A549 (cell line): Measurements from ENCODE around the gene FANCF. TPM values are rescaled to one million over a fixed set of nuclear protein-coding genes. Genes with fewer than 3 reads are reported as not detected.

Experiments used
- ATAC-seq, 2 experiments: fragments of 200-7000 bp in 1 of 2; fragments of >200 bp in 1 of 2; cut with Nextera tagmentation in 1 of 2; cut with Tn5 transposase in 1 of 2; 3 replicates each; pipeline versions ENCODE4 v1.8.0 to v1.9.1; 2018 to 2020; ENCODE audit warnings: mild to moderate bottlenecking in 1 of 2, moderate library complexity in 1 of 2
- CTCF ChIA-PET: fragments of 300-600 bp; sonication (Branson Sonifier 250); formaldehyde crosslinking; extraction: SDS; loops from one replicate; lab custom pipeline; 2021; ENCODE audit warnings: antibody characterized with exemption, inconsistent platforms; lab: Yijun Ruan, JAX
- POLR2A ChIA-PET: fragments of 350-600 bp; formaldehyde crosslinking; extraction: SDS; loops from one replicate; lab custom pipeline; 2021; ENCODE audit warnings: antibody characterized with exemption, inconsistent platforms; lab: Yijun Ruan, JAX
- DNase-seq, 2 experiments: peaks; one replicate each; pipeline versions ENCODE4 v3.0.0 to v3.0.0-alpha.2; 2011 to 2016; ENCODE audit warnings: low read depth in 1 of 2, low spot score in 1 of 2
- FAIRE-seq: peaks from 2 replicates; lab custom pipeline; 2011; peaks lifted over from hg19 to GRCh38; lab: Jason Lieb, UNC
- H3K27ac ChIP-seq, 2 experiments: fragments of >200 bp; sonication (Bioruptor Twin); formaldehyde crosslinking; 3 replicates each; pipeline ENCODE4 v1.5.1; 2016 to 2017
- H3K4me1 ChIP-seq: fragments of >200 bp; sonication (Bioruptor Twin); formaldehyde crosslinking; 3 replicates; pipeline ENCODE4 v1.6.1; 2016
- H3K4me2 ChIP-seq: fragments of >200 bp; sonication (Bioruptor Twin); formaldehyde crosslinking; 3 replicates; pipeline ENCODE4 v1.6.1; 2016
- H3K4me3 ChIP-seq: fragments of >200 bp; sonication (Bioruptor Twin); formaldehyde crosslinking; 3 replicates; pipeline ENCODE4 v1.5.1; 2016
- H3K9me3 ChIP-seq: fragments of >200 bp; sonication (Bioruptor Twin); formaldehyde crosslinking; 3 replicates; pipeline ENCODE4 v1.6.1; 2016
- BCL3 ChIP-seq: fragments of >200 bp; sonication (Bioruptor Twin); formaldehyde crosslinking; IDR thresholded peaks from 3 replicates; pipeline ENCODE4 v1.6.1; 2016
- BHLHE40 ChIP-seq: IDR thresholded peaks from 2 replicates; pipeline ENCODE4 v1.6.1; 2012; ENCODE audit warnings: low read depth, low read length, inconsistent platforms
- CTCF ChIP-seq: fragments of >200 bp; sonication (Bioruptor Twin); formaldehyde crosslinking; IDR thresholded peaks from 3 replicates; pipeline ENCODE4 v1.5.1; 2016
- FOSL2 ChIP-seq, 2 experiments: fragments of 450-650 bp in 1 of 2; fragments of >200 bp in 1 of 2; sonication (Bioruptor Twin) in 1 of 2; formaldehyde crosslinking; IDR thresholded peaks; 2 replicates each; pipeline versions ENCODE4 v1.5.0 to v1.6.1; 2016 to 2020; ENCODE audit warnings: mild to moderate bottlenecking in 1 of 2, moderate library complexity in 1 of 2
- HMGXB4 ChIP-seq: fragments of 250-450 bp; sonication (Bioruptor Pico); IDR thresholded peaks from 2 replicates; pipeline ENCODE4 v1.5.0; 2021; ENCODE audit warnings: mild to moderate bottlenecking, moderate library complexity, borderline replicate concordance
- HOXB5 ChIP-seq: fragments of 250-450 bp; sonication (Bioruptor Pico); IDR thresholded peaks from 2 replicates; pipeline ENCODE4 v1.5.0; 2020; ENCODE audit warnings: mild to moderate bottlenecking, moderate library complexity
- JUNB ChIP-seq: fragments of >200 bp; sonication (Bioruptor Twin); formaldehyde crosslinking; IDR thresholded peaks from 2 replicates; pipeline ENCODE4 v1.6.1; 2016
- MAFK ChIP-seq: fragments of 450-650 bp; IDR thresholded peaks from 2 replicates; pipeline ENCODE4 v1.6.1; 2014; ENCODE audit not compliant: partially characterized antibody
- MAZ ChIP-seq: fragments of 150-350 bp; IDR thresholded peaks from 2 replicates; pipeline ENCODE4 v1.6.1; 2014; ENCODE audit warnings: antibody characterized with exemption, low read depth, low read length, borderline replicate concordance
- NR3C1 ChIP-seq: fragments of >200 bp; sonication (Bioruptor Twin); formaldehyde crosslinking; IDR thresholded peaks from 3 replicates; pipeline ENCODE4 v1.6.1; 2017
- PBX3 ChIP-seq: IDR thresholded peaks from 2 replicates; pipeline ENCODE4 v1.6.1; 2012
- PHF8 ChIP-seq: fragments of 200-600 bp; sonication (generic); IDR thresholded peaks from 2 replicates; pipeline ENCODE4 v1.6.1; 2016; ENCODE audit warnings: low read depth, mild to moderate bottlenecking, antibody characterized with exemption, moderate library complexity, borderline replicate concordance
- RCOR1 ChIP-seq: fragments of 150-350 bp; IDR thresholded peaks from 2 replicates; pipeline ENCODE4 v1.6.1; 2014; ENCODE audit warnings: antibody characterized with exemption, low read length, low read depth
- SMC3 ChIP-seq: fragments of >200 bp; sonication (Bioruptor Twin); formaldehyde crosslinking; IDR thresholded peaks from 3 replicates; pipeline ENCODE4 v1.6.1; 2018; ENCODE audit warnings: inconsistent platforms
- SREBF2 ChIP-seq: fragments of 450-650 bp; IDR thresholded peaks from 2 replicates; pipeline ENCODE4 v1.6.1; 2014; ENCODE audit warnings: mild to moderate bottlenecking, moderate library complexity
- TFCP2L1 ChIP-seq: fragments of 250-450 bp; sonication (Bioruptor Pico); IDR thresholded peaks from 2 replicates; pipeline ENCODE4 v1.5.0; 2021; ENCODE audit warnings: mild to moderate bottlenecking
- USF2 ChIP-seq: fragments of 450-650 bp; IDR thresholded peaks from 2 replicates; pipeline ENCODE4 v1.6.1; 2014; ENCODE audit warnings: antibody characterized with exemption
- ZFP36 ChIP-seq: fragments of 450-650 bp; IDR thresholded peaks from 2 replicates; pipeline ENCODE4 v1.6.1; 2014; ENCODE audit warnings: borderline replicate concordance; ENCODE audit not compliant: partially characterized antibody
- ZSCAN20 ChIP-seq: fragments of 250-450 bp; sonication (Bioruptor Pico); IDR thresholded peaks from 2 replicates; pipeline ENCODE4 v1.8.0; 2022; ENCODE audit warnings: mild to moderate bottlenecking, moderate library complexity
- WGBS: methylation state at CpG from one replicate; pipeline ENCODE4 v1.1.6; 2017; ENCODE audit errors: missing lambda C conversion rate; 5-methylcytosine and 5-hydroxymethylcytosine counted together
- polyA plus RNA-seq, 4 experiments: library from polyadenylated mRNA; depleted of rRNA in 3 of 4; stranded (reverse); fragments of >200 nt; fragmentation: RNase III in 1 of 4; extraction: RNeasy Plus Mini Kit Qiagen cat#74134 plus additional on column Dnase treatment in 1 of 4; gene quantifications; 2 replicates in 3 of 4; 3 replicates in 1 of 4; pipeline ENCODE4 v1.2.3, GENCODE V29; 2011 to 2017

FANCF gene
- polyA plus RNA-seq, 2 of the 4 experiments (the other 2 are of a cell fraction) = 10.9 to 11.1 TPM

GRCh38 chr11:22583963-22584492 lies 41.6 kb downstream of the FANCF start:
- Histone ChIP-seq H3K27ac (no peak overlapping the region), H3K4me3 (no peak overlapping the region), H3K9me3 (no peaks in the 10 kb centered on the region), H3K4me1 (no peaks in the 10 kb centered on the region)
- DNase-seq (peak in 1 of 2 experiments; percentile 1), ATAC-seq (no peak), FAIRE-seq (no peak)
- WGBS = 9% methylated on average over 10 of the region's 12 CpGs
- TF ChIP-seq ZSCAN20 (CRISPR knock-in tag) (no peak), HMGXB4 (CRISPR knock-in tag) (no peak), CTCF (no peak), USF2 (peak; percentile 38; the same call in 1 of the 2 replicates), SREBF2 (no peak)
- TF ChIP-seq, all 56 proteins: peak for 1
- H3K4me2 ChIP-seq = no peak overlapping the region
- ChIA-PET POLR2A (no interaction called here), CTCF (no interaction called here)

- no peak for FAIRE-seq
- CTCF ChIA-PET = no interaction called here
- no peak for DNase-seq
- Histone ChIP-seq H3K4me1 (no peaks in the 10 kb centered on the region), H3K9me3 (no peaks in the 10 kb centered on the region), H3K27ac (no peak overlapping the region), H3K4me3 (no peak overlapping the region), H3K4me2 (no peak overlapping the region)
- ATAC-seq = no peak
- TF ChIP-seq NR3C1 (no peak), RCOR1 (no peak), HMGXB4 (CRISPR knock-in tag) (no peak), ZSCAN20 (CRISPR knock-in tag) (no peak), MAFK (no peak), ZFP36 (no peak), SMC3 (no peak), PHF8 (no peak), TFCP2L1 (CRISPR knock-in tag) (no peak), HOXB5 (CRISPR knock-in tag) (no peak), USF2 (no peak), JUNB (no peak), BHLHE40 (no peak), BCL3 (no peak), MAZ (no peak), FOSL2 (IDR thresholded peaks at IDR 0.05) (no peak), FOSL2 (CRISPR knock-in tag; IDR thresholded peaks at IDR 0.05) (no peak), PBX3 (no peak), CTCF (no peak)
- POLR2A ChIA-PET = no interaction called here
These were observed 43.5 kb downstream of the FANCF start for GRCh38 chr11:22582151-22582410.
